Measurements from ENCODE around the gene PPP6R3. TPM values are rescaled to one million over a fixed set of nuclear protein-coding genes. Genes with fewer than 3 reads are reported as not detected.

PPP6R3 gene
- total and polyA plus RNA-seq, 2 donors (not counting 3 experiments of a cell fraction or from before 2014, with no cell fraction given): 31.7 to 98.8 TPM

GRCh38 chr11:68646832-68647231 lies 186.3 kb downstream of the PPP6R3 start:
- no peaks in the 10 kb centered on the region for H4K20me1 ChIP-seq (replicated peaks; ENCODE audit: control insufficient read depth, extremely low read depth, insufficient read depth, low read length)
- no peaks in the 10 kb centered on the region for H3K9me1 ChIP-seq (replicated peaks; ENCODE audit: control insufficient read depth, extremely low read depth, insufficient read depth, low read length)
- H3K27ac ChIP-seq (ENCODE audit: insufficient read depth, low read depth, low read length): no peak overlapping the region
- no peaks in the 10 kb centered on the region for H3K9me3 ChIP-seq (replicated peaks; ENCODE audit: control insufficient read depth, insufficient read depth, low read length)
- TF ChIP-seq FOS (IDR thresholded peaks at IDR 0.05; ENCODE audit: borderline replicate concordance, insufficient read depth, low read length): no peak
- no peak for TF ChIP-seq MAX (IDR thresholded peaks at IDR 0.05; ENCODE audit: insufficient read depth, insufficient read length)
- no peak for TF ChIP-seq CTCF (IDR thresholded peaks at IDR 0.05; ENCODE audit: extremely low read depth in 1 of 2, insufficient read depth in 1 of 2, low read depth in 1 of 2, low read length in 2 of 2)
- no peak for TF ChIP-seq GATA2 (IDR thresholded peaks at IDR 0.05; ENCODE audit: insufficient read depth, insufficient read length, low read depth, low read length)
- TF ChIP-seq POLR2AphosphoS5 (IDR thresholded peaks at IDR 0.05; ENCODE audit: insufficient read depth, low read depth, low read length): no peak
- TF ChIP-seq EZH2 (IDR thresholded peaks at IDR 0.05; ENCODE audit: borderline replicate concordance, low read depth, low read length, severe bottlenecking): no peak
- no peak for TF ChIP-seq JUN (IDR thresholded peaks at IDR 0.05; ENCODE audit: borderline replicate concordance, insufficient read depth, insufficient read length, low read depth)
- no peak for TF ChIP-seq POLR2A (IDR thresholded peaks at IDR 0.05; ENCODE audit: low read depth, low read length)
- TF ChIP-seq MYC (IDR thresholded peaks at IDR 0.05; ENCODE audit: low read depth, low read length): no peak
- no peak for FAIRE-seq
- H3K27me3 ChIP-seq (ENCODE audit: control insufficient read depth in 2 of 2, insufficient read depth in 2 of 2, low read length in 2 of 2): peaks cover 4 to 14% of the 10 kb centered on the region in 2 experiments
- H3K4me3 ChIP-seq (replicated peaks in 1 of 3; ENCODE audit: insufficient read depth in 1 of 3, low read depth in 1 of 3, low read length in 3 of 3): no peak overlapping the region
- intact Hi-C loops (cut with micrococcal nuclease) (no loop called here), dilution Hi-C loops (cut with MboI; ENCODE audit: extremely low pct_ligation_motif_present, low sequenced_read_pairs) (no loop called here)
- ChIA-PET POLR2A (no interaction called here), CTCF (interaction anchor here (1.0 kb wide), 1 partner anchor 35 kb away, joined by 3 read pairs; no protein-coding TSS in a partner anchor)
- H3K9ac ChIP-seq (replicated peaks; ENCODE audit: extremely low read depth, insufficient read depth, low read length): no peak overlapping the region
- no peak for DNase-seq (ENCODE audit: low read depth, low spot score)
- H3K79me2 ChIP-seq (ENCODE audit: control insufficient read depth, insufficient read depth, low read length): no peaks in the 10 kb centered on the region
- no peak overlapping the region for H2AFZ ChIP-seq (ENCODE audit: low read depth, low read length)
- H3K4me2 ChIP-seq (ENCODE audit: insufficient read depth, low read length): no peak overlapping the region
- H3K4me1 ChIP-seq (ENCODE audit: control insufficient read depth, extremely low read depth, insufficient read depth, low read length): no peaks in the 10 kb centered on the region
- no peaks in the 10 kb centered on the region for H3K36me3 ChIP-seq (ENCODE audit: control insufficient read depth in 2 of 2, extremely low read depth in 1 of 2, insufficient read depth in 2 of 2, low read length in 2 of 2)
- no TSS peak for BruUV-seq (replicated peaks)

All from endothelial cell of umbilical vein (primary cell).